Natural killer cell (primary cell): ENCODE measurements around the gene LPCAT2. TPM values are rescaled to one million over a fixed set of nuclear protein-coding genes. Genes with fewer than 3 reads are reported as not detected.

Source experiments
- ATAC-seq, 3 donors: fragments of 150-1000 bp in 2 of 3; fragments of 200-7000 bp in 1 of 3; cut with Tn5 transposase; 1 replicate in 1 of 3; 2 replicates in 2 of 3; pipeline ENCODE4 v1.10.0; 2021; ENCODE audit warnings: mild to moderate bottlenecking in 2 of 3, moderate library complexity in 2 of 3
- DNase-seq, 2 donors: peaks; one replicate each; pipeline versions ENCODE4 v3.0.0 to v3.0.0-alpha.2; 2013 to 2021; ENCODE audit warnings: mixed read lengths in 1 of 2
- H3K27ac ChIP-seq: one replicate; pipeline ENCODE4 v1.5.1; 2013; ENCODE audit warnings: mild to moderate bottlenecking, low read length
- H3K27me3 ChIP-seq: one replicate; pipeline ENCODE4 v1.6.1; 2013; ENCODE audit warnings: low read length; ENCODE audit not compliant: control insufficient read depth, insufficient read depth
- H3K36me3 ChIP-seq: one replicate; pipeline ENCODE4 v1.6.1; 2013; ENCODE audit warnings: low read length; ENCODE audit not compliant: control insufficient read depth, insufficient read depth
- H3K4me1 ChIP-seq: one replicate; pipeline ENCODE4 v1.6.1; 2013; ENCODE audit warnings: low read length; ENCODE audit not compliant: control insufficient read depth, insufficient read depth
- H3K4me3 ChIP-seq: one replicate; pipeline ENCODE4 v1.5.1; 2013; ENCODE audit warnings: low read length
- H3K9me3 ChIP-seq: one replicate; pipeline ENCODE4 v1.6.1; 2013; ENCODE audit warnings: low read length; ENCODE audit not compliant: control insufficient read depth, insufficient read depth
- H3K27ac Mint-ChIP-seq, 2 donors: one replicate each; pipeline ENCODE4 v1.8.0; 2022; ENCODE audit warnings: mild to moderate bottlenecking in 2 of 2, mixed read lengths in 2 of 2, moderate library complexity in 1 of 2
- H3K27me3 Mint-ChIP-seq, 2 donors: one replicate each; pipeline ENCODE4 v1.8.0; 2022; ENCODE audit warnings: low read depth in 2 of 2, mixed read lengths in 2 of 2
- H3K36me3 Mint-ChIP-seq: one replicate; pipeline ENCODE4 v1.8.0; 2022; ENCODE audit warnings: mixed read lengths
- H3K4me1 Mint-ChIP-seq, 2 donors: one replicate each; pipeline ENCODE4 v1.8.0; 2022; ENCODE audit warnings: mixed read lengths in 2 of 2
- H3K4me3 Mint-ChIP-seq: one replicate; pipeline ENCODE4 v1.8.0; 2022; ENCODE audit warnings: mild to moderate bottlenecking, moderate library complexity, mixed read lengths
- H3K9me3 Mint-ChIP-seq, 2 donors: one replicate each; pipeline ENCODE4 v1.8.0; 2022; ENCODE audit warnings: mixed read lengths in 2 of 2
- CTCF ChIP-seq: fragments of 200-600 bp; IDR thresholded peaks from one replicate; pipeline ENCODE4 v1.8.0; 2022; ENCODE audit warnings: antibody characterized with exemption
- WGBS: methylation state at CpG from one replicate; pipeline ENCODE4 v1.1.7; 2013; ENCODE audit warnings: missing lambda C conversion rate; ENCODE audit not compliant: insufficient coverage; 5-methylcytosine and 5-hydroxymethylcytosine counted together
- intact Hi-C: fragments of 100-400 bp; cut with micrococcal nuclease; formaldehyde crosslinking; loops from one replicate; pipeline ENCODE4 v1.14.2; 2022
- total RNA-seq, 4 donors: library from RNA; stranded (reverse); fragments of 120-200 nt in 1 of 4; gene quantifications; one replicate each; pipeline versions ENCODE4 v1.2.3 to v1.2.4, GENCODE V29; 2013 to 2022

Gene LPCAT2
- total RNA-seq, 3 donors from 2014 or later (not counting 1 experiment from before 2014, with no cell fraction given), result 1.6 to 23.5 (median 3.1) TPM

DNA sequence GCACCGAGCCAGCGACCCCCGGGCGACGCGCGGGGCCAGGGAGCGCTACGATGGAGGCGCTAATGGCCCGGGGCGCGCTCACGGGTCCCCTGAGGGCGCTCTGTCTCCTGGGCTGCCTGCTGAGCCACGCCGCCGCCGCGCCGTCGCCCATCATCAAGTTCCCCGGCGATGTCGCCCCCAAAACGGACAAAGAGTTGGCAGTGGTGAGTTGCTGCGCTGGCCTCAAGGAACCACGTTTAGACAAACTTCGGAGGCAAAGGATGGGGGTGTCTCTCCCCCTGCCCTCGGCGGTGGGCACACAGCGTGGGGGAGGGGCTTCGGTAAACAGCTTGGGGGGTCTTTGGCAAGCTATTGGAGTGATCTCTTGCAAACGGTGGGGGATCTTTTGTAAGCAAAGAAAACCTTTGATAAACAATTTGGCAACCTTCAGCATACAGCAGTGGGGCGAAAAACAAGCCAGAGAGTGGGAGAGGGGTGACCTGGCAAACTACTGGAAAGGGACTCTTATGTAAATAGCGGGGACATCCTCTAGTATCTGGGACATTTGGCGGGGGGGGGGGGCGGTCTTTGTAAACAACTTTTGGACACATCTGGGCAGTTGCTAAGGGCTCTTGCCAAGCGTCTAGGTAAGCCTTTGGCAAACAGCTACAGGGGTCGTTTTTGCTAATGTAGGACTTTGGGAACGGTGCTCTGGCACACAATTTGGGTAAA, 29.3 kb upstream of the LPCAT2 start:
- H3K36me3 Mint-ChIP-seq, result no peaks in the 10 kb centered on the region
- no peaks in the 10 kb centered on the region for H3K9me3 ChIP-seq
- no peaks in the 10 kb centered on the region for H3K36me3 ChIP-seq
- ATAC-seq (no peak), DNase-seq (no peak)
- H3K27ac Mint-ChIP-seq, result no peak overlapping the region
- H3K4me1 Mint-ChIP-seq, result peaks cover 0 to 5% of the 10 kb centered on the region in 2 donors
- H3K9me3 Mint-ChIP-seq, result no peaks in the 10 kb centered on the region
- no peak overlapping the region for H3K4me3 Mint-ChIP-seq
- H3K27me3 Mint-ChIP-seq, result peaks cover 28 to 36% of the 10 kb centered on the region in 2 donors
- H3K27me3 ChIP-seq, result no peaks in the 10 kb centered on the region
- H3K4me1 ChIP-seq, result no peaks in the 10 kb centered on the region
- H3K27ac ChIP-seq, result no peak overlapping the region
- H3K4me3 ChIP-seq, result no peak overlapping the region
- intact Hi-C loops, result no loop called here
- WGBS, result 2% methylated on average over 40 of the region's 41 CpGs
- TF ChIP-seq CTCF, result no peak

DNA sequence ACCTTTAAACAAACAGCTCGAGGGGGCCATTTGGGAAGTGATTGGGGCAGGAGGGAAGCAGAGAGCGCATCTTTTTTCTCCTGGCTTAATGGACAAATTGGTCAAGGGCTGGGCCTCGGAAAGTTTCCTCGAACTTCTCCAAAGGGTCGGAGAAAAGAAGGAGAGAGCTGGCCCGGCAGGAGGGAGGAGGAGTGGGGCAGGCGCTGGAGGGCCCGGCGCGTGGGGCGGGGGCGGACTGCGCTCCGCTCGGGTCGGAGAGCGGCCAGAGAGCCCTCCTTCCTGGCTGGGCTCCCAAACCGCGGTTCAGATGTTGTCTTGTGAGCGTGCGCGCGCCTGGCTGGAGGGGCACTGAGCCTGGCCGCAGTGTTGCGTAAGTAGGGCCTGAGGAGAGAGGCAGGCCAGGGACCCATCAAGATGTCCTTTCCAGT, 28.6 kb upstream of the LPCAT2 start:
- no peak overlapping the region for H3K27ac ChIP-seq
- TF ChIP-seq CTCF, result no peak
- Mint-ChIP-seq H3K4me3 (no peak overlapping the region), H3K36me3 (no peaks in the 10 kb centered on the region), H3K27ac (no peak overlapping the region), H3K9me3 (no peaks in the 10 kb centered on the region), H3K27me3 (peaks cover 27 to 36% of the 10 kb centered on the region in 2 donors), H3K4me1 (peaks cover 0 to 5% of the 10 kb centered on the region in 2 donors)
- WGBS, result 1% methylated on average over 25 of the region's 25 CpGs
- intact Hi-C loops, result no loop called here
- DNase-seq (no peak), ATAC-seq (no peak)
- no peak overlapping the region for H3K4me3 ChIP-seq
- H3K27me3 ChIP-seq, result no peaks in the 10 kb centered on the region
- H3K36me3 ChIP-seq, result no peaks in the 10 kb centered on the region
- no peaks in the 10 kb centered on the region for H3K9me3 ChIP-seq
- H3K4me1 ChIP-seq, result no peaks in the 10 kb centered on the region

GRCh38 chr16:55481023-55481422, 27.8 kb upstream of the LPCAT2 start:
- no peaks in the 10 kb centered on the region for H3K27me3 ChIP-seq
- 83% methylated on average over 1 of the region's 4 CpGs for WGBS
- DNase-seq, result no peak
- no peaks in the 10 kb centered on the region for H3K36me3 ChIP-seq
- Mint-ChIP-seq H3K4me3 (no peak overlapping the region), H3K27me3 (peaks cover 25 to 36% of the 10 kb centered on the region in 2 donors), H3K36me3 (no peaks in the 10 kb centered on the region), H3K9me3 (no peaks in the 10 kb centered on the region), H3K4me1 (peaks cover 0 to 5% of the 10 kb centered on the region in 2 donors), H3K27ac (no peak overlapping the region)
- H3K4me3 ChIP-seq, result no peak overlapping the region
- no peaks in the 10 kb centered on the region for H3K9me3 ChIP-seq
- H3K27ac ChIP-seq, result no peak overlapping the region
- no peak for ATAC-seq
- no peaks in the 10 kb centered on the region for H3K4me1 ChIP-seq
- intact Hi-C loops, result no loop called here
- TF ChIP-seq CTCF, result no peak

DNA sequence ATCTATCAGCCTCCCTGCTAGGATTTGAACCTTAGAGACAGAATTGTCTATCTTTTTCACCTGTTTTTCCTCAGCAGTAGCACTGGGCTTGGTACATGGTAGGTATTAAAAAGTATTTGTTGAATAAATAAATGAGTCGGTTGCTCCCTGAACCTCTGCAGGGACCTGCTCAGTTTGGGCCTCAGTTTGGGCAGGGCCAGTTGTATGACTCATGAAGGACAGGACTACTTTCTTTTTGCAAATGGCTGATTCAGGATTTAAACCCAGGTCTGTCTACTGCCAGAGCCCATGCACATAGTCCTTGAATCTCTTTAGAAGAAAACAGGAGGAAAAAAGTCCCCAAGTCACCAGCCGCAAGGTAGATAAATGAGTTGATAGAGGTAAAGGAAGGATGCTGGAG, 26.8 kb upstream of the LPCAT2 start:
- Mint-ChIP-seq H3K9me3 (no peaks in the 10 kb centered on the region), H3K4me3 (no peak overlapping the region)
- 89% methylated on average over 2 of the region's 2 CpGs for WGBS

More for the DNA sequence above, 26.8 kb upstream of the LPCAT2 start:
- Histone ChIP-seq H3K4me1 (no peaks in the 10 kb centered on the region), H3K27ac (no peak overlapping the region), H3K9me3 (no peaks in the 10 kb centered on the region), H3K4me3 (no peak overlapping the region), H3K27me3 (no peaks in the 10 kb centered on the region), H3K36me3 (no peaks in the 10 kb centered on the region)
- Mint-ChIP-seq H3K36me3 (no peaks in the 10 kb centered on the region), H3K27ac (no peak overlapping the region), H3K27me3 (peaks cover 25 to 30% of the 10 kb centered on the region in 2 donors), H3K4me1 (peaks cover 0 to 5% of the 10 kb centered on the region in 2 donors)
- intact Hi-C loops, result no loop called here
- ATAC-seq (no peak), DNase-seq (no peak)
- no peak for TF ChIP-seq CTCF
